Measurements from ENCODE around the gene CBLN3. TPM values are rescaled to one million over a fixed set of nuclear protein-coding genes. Genes with fewer than 3 reads are reported as not detected.

The CBLN3 gene
- total and polyA plus RNA-seq, 9 of the 15 experiments (the other 6 are each of a cell fraction or from before 2014, with no cell fraction given): 0.05 to 0.59 (median 0.26) TPM; not detected in 1

DNA sequence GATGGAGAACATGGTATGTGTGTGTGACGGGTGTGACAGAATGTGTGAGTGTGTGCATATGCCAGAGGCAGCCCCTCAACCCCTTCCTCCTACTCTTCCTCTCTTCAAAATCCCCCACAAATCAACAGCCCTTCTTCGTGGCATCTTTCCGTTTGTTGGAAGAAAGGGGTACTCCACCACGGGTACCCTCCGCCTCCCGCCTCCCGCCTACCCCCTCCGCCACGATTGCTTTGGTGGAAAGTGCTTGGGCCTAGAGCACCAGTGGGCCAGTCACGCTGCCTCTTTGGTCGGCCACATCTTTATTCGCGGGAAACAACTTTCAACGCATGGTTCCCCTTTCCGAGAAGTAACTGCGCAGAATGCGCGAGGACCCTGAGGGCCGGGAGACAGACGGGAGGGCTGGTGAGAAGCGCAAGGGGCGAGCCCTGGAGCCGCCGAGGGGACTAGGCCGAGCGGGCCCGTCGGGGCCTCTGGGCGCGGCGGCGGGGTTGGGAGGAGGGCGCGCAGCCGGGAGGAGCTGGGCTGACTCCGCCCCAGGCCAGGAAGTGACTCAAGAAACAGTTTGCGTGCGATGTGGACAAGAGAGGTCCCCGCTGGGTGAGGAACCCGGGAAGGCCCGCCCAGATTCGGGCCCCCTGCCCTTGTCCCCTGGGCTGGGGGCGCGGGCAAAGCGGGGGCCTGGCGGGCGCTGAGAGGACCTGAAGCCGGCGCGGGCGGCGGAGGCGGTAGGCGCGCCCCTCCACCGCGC is at the start of gene CBLN3, which contains the start of gene KHNYN (continued):
- TF ChIP-seq, protein P1, sequence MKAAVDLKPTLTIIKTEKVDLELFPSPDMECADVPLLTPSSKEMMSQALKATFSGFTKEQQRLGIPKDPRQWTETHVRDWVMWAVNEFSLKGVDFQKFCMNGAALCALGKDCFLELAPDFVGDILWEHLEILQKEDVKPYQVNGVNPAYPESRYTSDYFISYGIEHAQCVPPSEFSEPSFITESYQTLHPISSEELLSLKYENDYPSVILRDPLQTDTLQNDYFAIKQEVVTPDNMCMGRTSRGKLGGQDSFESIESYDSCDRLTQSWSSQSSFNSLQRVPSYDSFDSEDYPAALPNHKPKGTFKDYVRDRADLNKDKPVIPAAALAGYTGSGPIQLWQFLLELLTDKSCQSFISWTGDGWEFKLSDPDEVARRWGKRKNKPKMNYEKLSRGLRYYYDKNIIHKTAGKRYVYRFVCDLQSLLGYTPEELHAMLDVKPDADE (conservative IDR thresholded peaks at IDR 0.05; ENCODE audit: control insufficient read depth, low read depth, low read length): no peak; the same call in 1 of the 2 replicates
- TF ChIP-seq HNRNPK (IDR thresholded peaks at IDR 0.05; ENCODE audit: low read depth, low read length, poor library complexity, severe bottlenecking) (no peak), CEBPG (CRISPR knock-in tag; IDR thresholded peaks at IDR 0.05) (no peak), CEBPG (tag; conservative IDR thresholded peaks at IDR 0.05 in 1 of 2, IDR thresholded peaks at IDR 0.05 in 1 of 2) (peak in 1 of 2 experiments; percentile 11; a peak in 1 of 4 replicates), THAP12 (CRISPR knock-in tag; IDR thresholded peaks at IDR 0.05) (peak; percentile 68; the same call in 1 of the 2 replicates), GABPA (tag; conservative IDR thresholded peaks at IDR 0.05; ENCODE audit: low read depth) (peak; percentile 67), POLR2H (tag; IDR thresholded peaks at IDR 0.05; ENCODE audit: low read depth) (peak; percentile 85), RBBP5 (IDR thresholded peaks at IDR 0.05; ENCODE audit: borderline replicate concordance, insufficient read depth, low read length, poor library complexity, severe bottlenecking) (peak; percentile 48), ZNF445 (CRISPR knock-in tag; IDR thresholded peaks at IDR 0.05; ENCODE audit: low read depth) (no peak), ZBTB7A (IDR thresholded peaks at IDR 0.05; ENCODE audit: borderline replicate concordance, control insufficient read depth, low read depth, low read length) (peak; percentile 82; the same call in 1 of the 2 replicates), ZKSCAN3 (CRISPR knock-in tag; IDR thresholded peaks at IDR 0.05) (no peak), HDGF (IDR thresholded peaks at IDR 0.05) (no peak), RBM39 (optimal IDR thresholded peaks at IDR 0.05; ENCODE audit: low read depth, low read length) (no peak), POLR2B (IDR thresholded peaks at IDR 0.05; ENCODE audit: low read depth, partially characterized antibody) (peak; percentile 69), TAL1 (IDR thresholded peaks at IDR 0.05) (no peak), SP2 (IDR thresholded peaks at IDR 0.05; ENCODE audit: extremely low read depth, low read depth, low read length, poor library complexity, severe bottlenecking) (no peak), ZBTB1 (CRISPR knock-in tag; IDR thresholded peaks at IDR 0.05; ENCODE audit: borderline replicate concordance, low read depth) (0 out of 2 replicates have a peak, but pooled peaks have one; percentile 57), CREB3 (tag; conservative IDR thresholded peaks at IDR 0.05; ENCODE audit: low read depth) (no peak), ZNF398 (CRISPR knock-in tag; IDR thresholded peaks at IDR 0.05) (no peak), FOXK1 (CRISPR knock-in tag; IDR thresholded peaks at IDR 0.05; ENCODE audit: borderline replicate concordance) (no peak)
